ENCODE results near the gene CA12.

CA12 gene

DNA sequence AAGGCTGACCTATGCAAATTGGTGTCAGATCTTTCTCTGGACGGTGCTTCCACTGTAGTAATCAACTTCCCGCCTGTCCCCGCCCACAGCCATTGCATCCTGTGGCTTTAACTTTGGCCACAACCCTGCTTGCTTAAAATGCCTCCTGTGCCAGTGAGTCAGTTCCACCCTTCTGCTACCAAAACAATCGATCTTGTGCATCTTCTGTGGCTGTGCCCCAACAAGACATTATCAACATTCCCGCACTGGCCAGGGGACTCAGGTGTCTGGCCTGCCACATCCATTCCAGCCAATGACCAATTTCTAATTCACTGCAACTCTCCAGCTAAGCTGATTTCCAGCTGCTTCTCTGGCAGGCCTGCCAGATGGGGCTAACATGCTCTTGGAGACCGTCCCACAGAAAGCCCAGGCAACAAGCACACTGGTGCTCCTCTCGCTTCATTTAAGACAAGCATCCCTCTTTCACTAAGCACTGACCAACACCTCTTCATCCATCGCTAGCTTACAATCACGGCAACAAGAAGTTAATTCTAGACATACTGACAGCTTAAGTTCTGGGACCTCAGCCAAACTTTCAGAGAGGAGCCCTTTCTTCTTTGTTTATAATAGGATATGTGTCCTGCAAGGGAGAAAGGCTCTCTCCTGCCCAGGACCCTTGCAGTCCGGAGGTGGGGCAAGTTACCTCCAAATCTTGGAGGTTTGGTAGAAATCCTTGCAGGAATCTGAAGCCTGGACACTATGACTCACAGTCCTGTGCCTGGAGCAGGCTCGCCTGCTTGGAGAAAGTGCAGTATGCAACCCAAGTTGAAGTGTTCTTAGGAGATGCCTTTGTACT lies 6.7 kb downstream of the CA12 start:
- peak; percentile 71 for DNase-seq (ENCODE audit: low spot score)

DNA sequence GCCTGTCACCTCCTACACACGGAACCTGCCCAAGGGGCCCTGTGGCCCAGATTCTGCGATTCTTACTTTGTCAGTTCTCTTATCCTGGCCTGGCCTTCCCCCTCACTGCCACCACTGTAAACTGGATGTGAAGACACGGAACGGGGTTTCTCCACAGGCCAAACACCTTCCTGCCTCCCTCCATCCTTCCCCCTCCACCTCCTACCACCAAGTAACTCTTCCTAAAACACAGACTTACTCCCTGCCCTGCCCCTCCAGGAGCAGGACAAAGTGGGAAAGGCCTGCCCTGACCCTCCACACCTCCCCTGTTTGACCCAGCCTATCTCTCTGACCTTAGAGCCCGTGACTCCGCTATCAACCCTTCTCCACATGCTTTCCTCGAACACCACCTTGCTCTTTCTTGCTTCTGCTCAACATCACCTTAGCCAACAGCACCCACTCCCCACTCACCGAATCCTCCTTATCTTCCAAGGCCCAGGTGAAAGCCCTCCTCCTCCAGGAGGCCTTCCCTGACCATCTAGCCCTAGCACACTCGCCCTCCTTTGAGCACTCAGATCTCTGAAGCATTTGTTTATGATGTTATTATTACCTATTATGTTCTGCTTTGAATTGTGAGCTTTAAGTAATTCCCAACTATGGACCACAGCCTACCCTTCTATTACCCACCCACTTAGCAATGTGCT lies 7.6 kb downstream of the CA12 start:
- DNase-seq (ENCODE audit: low spot score) = no peak

DNA sequence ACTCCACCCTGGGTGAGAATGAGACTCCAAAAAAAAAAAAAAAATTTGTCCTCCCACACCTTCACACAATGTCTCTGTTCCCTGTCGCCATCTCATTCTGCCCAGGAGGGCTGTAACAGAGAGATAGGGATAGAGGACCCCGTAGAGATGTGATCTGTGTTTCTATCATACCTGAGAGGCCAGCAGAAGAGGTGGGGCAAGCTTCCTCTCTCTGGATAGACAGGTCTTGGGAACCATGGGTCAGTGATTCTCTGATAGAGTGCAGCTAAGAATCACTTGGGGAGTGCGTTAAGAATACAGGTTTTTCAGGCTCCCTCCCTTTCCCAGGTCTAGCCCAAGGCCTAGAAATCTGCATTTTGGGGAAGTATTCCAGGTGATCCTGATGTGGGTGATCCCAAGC lies 8.3 kb downstream of the CA12 start:
- DNase-seq (ENCODE audit: low spot score) = no peak

DNA sequence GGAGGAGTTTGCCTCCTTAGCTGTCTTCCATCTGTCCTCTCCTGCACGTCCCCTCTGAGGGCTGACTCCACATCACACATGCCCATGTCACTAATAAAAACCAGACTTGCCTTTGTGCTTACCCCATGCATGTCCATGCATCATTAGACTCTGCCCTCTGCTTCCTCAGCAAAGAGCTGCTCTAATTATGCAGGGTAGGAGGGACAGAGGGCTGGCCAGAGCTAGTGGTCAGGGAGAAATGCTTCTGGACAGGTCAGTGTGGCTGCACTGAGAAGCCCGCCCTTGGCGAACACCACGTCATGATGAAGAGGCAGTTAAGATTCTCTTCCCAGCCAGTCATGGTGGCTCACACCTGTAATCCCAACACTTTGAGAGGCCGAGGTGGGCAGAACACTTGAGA lies 8.9 kb downstream of the CA12 start:
- no peak for DNase-seq (ENCODE audit: low spot score)

- DNase-seq (ENCODE audit: low spot score) = peak; percentile 93
Observed at GRCh38 chr15:63372018-63372705, 9.5 kb downstream of the CA12 start.

DNA sequence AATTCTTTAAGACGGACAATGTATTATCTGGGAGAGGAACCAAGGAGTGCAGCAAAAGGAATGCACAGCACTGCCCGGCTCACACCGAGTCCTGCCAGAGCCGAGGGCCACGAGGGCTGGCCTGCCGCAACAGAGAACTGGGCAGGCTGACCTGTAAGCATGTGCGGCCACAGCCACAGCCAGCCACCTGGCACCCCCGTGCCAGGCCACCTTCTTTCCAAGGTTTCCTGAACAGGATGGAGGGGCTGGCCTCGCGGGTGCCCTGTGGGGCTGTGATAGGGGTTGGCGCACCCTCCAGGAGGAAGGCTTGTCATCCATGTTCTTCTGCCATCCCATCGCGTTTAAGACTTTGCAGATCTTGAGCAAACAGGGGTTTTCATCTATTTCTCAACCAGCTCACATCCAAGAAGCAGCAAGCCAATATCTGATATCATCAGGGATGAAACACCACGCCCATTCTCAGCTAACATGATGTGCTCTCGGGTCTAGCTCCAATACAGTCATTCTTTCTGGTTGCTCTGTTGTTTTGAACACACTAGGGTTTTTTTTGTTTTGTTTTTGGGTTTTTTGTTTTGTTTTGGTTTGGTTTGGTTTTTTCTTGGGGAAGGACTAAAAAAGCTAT lies 10.2 kb downstream of the CA12 start:
- DNase-seq (ENCODE audit: low spot score) = no peak

DNA sequence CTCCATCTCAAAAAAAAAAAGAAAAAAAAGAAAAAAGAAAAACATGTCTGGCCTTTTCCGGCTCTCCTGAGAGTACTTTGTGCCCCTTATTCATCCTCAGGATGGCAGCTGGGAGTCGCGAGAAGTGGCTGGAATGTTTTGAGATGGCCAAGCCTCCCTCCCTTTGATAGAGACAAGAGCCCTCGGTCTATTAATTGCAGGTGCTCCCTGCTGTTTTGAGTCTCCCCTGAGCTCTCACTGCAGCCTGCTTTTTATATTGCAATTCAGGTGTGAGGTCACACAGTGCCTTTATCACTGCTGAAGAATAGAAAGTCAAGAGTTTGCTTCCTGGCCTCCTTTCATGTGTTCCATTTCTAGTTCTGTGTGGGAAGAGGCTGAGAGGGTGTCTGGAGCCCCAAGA lies 10.9 kb downstream of the CA12 start:
- no peak for DNase-seq (ENCODE audit: low spot score)

GRCh38 chr15:63369781-63370180 lies 11.9 kb downstream of the CA12 start:
- DNase-seq (ENCODE audit: low spot score) = no peak

- DNase-seq (ENCODE audit: low spot score) = no peak
Observed at GRCh38 chr15:63369296-63369695, 12.3 kb downstream of the CA12 start.

GRCh38 chr15:63368503-63368902 lies 13.1 kb downstream of the CA12 start:
- DNase-seq (ENCODE audit: low spot score) = no peak

GRCh38 chr15:63367900-63368299 lies 13.7 kb downstream of the CA12 start:
- DNase-seq (ENCODE audit: low spot score) = no peak

DNA sequence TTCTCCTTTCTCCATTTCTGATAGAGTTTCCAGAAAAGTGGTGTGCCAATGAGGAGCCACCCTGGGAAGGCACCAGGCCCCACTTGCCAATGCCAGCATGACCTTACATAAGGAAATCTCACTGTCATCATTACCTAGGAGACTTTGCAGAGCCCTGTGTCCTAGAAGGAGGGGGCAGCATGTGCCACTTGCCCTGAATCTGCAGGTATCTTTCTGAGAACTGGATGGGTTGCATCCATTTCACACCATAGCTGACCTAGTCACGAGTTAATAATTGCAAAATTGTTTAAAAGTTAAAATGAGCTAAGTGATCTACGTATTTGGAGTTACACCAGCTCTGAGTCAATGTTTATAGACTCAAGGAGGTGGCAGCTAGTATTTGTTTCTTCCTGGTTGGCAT lies 14.3 kb downstream of the CA12 start:
- DNase-seq (ENCODE audit: low spot score) = no peak

GRCh38 chr15:63366451-63366850 lies 15.2 kb downstream of the CA12 start:
- no peak for DNase-seq (ENCODE audit: low spot score)

DNA sequence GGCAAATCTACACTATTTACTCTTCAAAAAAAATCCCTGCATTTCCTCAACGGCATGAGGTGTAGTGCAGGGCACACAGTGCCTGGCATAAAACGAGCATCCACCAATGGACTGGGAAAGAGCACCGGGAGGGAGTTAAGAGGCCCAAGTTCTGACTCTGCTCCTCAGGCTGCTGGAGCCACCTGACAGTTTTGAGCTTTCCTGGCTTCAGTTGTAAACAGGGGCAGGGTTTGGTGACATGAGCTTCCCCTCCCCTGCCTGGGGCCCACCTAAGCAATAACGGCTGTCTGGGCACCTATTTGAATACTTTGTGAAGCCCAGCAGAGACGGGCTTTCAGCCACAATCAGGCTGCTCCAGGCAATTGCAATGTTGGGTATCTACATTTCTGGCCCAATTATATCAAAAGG lies 16.4 kb downstream of the CA12 start:
- no peak for DNase-seq (ENCODE audit: low spot score)

DNA sequence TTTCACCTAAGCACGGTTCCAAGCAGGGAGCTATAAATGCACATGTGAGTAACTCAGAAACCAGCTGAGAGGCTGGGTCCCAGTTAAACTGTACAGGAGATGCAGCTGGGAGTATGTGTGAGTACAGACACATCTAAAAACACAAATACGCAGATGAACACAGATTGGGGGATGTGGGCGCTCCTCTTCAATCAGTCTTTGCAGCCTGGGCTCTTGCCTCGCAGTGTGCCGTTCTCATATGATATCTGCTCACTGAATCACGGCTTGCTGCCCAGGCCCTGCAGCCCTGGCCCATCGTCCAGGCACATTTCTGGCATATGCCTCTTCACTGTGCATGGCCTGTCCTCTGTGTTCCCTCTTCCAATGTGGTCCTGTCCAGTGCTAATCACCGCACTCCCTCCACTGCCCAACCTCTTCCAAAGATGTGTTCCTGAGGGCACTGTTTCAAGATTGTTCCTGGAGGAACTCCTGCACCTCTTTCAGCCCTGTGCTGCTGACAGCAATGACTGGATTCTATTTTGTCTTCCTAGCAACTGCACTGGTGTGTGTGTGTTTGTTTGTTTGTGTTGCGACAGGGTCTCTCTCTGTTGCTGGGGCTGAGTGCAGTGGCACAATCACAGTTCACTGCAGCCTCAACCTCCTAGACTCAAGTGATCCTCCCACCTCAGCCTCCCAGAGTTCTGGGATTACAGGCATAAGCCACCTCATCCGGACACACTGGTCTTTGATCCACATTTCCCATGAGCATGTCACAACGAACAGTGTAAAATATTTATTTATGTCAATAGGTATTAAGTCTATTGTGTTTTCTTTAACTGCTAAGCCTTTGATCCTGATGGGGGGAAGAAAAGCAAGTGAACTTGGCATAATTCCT lies 17.0 kb downstream of the CA12 start:
- DNase-seq (ENCODE audit: low spot score) = no peak

DNA sequence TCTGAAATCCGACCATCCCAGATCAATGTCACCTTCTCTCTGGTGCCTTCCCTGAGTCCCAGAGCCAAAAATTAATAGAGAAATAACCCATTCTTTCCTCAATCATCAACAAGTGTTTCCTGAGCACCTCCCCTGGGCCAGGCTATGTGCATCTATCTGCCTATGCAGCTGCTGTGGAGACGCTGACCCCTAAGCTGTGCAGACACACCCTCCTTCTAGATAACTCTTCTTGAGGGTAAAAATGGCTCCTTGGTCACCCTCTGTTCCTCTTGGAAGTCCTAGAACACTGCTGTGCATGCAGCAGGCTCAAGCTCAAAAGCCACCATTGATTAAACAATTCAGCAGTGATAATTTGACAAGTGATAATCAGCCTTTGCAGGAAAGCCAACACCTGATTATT lies 18.4 kb downstream of the CA12 start:
- DNase-seq (ENCODE audit: low spot score) = no peak

- no peak for DNase-seq (ENCODE audit: low spot score)
Observed at GRCh38 chr15:63362885-63363284, 18.8 kb downstream of the CA12 start.

- peak; percentile 45 for DNase-seq (ENCODE audit: low spot score)
Observed at GRCh38 chr15:63362196-63362595, 19.4 kb downstream of the CA12 start.

GRCh38 chr15:63360170-63360569 lies 21.5 kb downstream of the CA12 start:
- no peak for DNase-seq (ENCODE audit: low spot score)

GRCh38 chr15:63358241-63359029 lies 23.2 kb downstream of the CA12 start:
- DNase-seq (ENCODE audit: low spot score) = no peak

DNA sequence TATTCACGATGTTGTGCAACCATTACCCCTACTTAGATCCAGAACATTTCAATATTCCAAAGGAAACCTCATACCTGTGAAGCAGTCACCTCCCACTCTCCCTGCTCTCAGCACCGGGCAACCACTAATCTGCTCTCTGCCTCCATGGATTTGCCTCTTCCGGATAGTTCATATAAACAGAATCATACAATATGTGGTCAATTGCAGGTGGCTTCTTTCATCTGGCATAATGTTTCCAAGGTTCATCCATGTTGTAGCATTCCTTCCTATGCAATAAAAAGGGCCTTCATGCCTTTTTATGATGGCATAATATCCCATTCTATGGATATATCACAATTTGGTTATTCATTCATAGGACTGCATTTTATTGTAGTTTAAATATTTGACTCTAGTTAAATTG lies 23.9 kb downstream of the CA12 start:
- no peak for DNase-seq (ENCODE audit: low spot score)

Measured in hepatic stellate cell (primary cell).